HCT116 (cell line): ENCODE data around the gene NDST3. TPM values are rescaled to one million over a fixed set of nuclear protein-coding genes. Genes with fewer than 3 reads are reported as not detected.

Experiments
- ATAC-seq: fragments of 200-7000 bp; cut with Tn5 transposase; 2 replicates; pipeline ENCODE4 v1.9.1; 2020; ENCODE audit warnings: mild to moderate bottlenecking, moderate library complexity
- BruUV-seq: library from RNA; stranded (reverse); fragments of 400-500 nt; replicated peaks from 2 replicates; lab custom pipeline; 2021; lab: Mats Ljungman, UMichigan
- CTCF ChIA-PET: fragments of 300-600 bp; sonication (Branson Sonifier 250); formaldehyde crosslinking; loops from one replicate; lab custom pipeline; 2021; ENCODE audit warnings: antibody characterized with exemption; lab: Charles Lee
- POLR2A ChIA-PET: fragments of 300-600, 350-600 bp; sonication (Branson Sonifier 250); formaldehyde crosslinking; loops from one replicate; lab custom pipeline; 2021; ENCODE audit warnings: antibody characterized with exemption; lab: Charles Lee
- RAD21 ChIA-PET, 2 experiments: fragments of 300-600 bp; sonication (Branson Sonifier 250); formaldehyde crosslinking; loops; one replicate each; lab custom pipeline; 2023; ENCODE audit warnings: low total read pairs in 2 of 2; ENCODE audit not compliant: uncharacterized antibody in 2 of 2, unreplicated experiment in 2 of 2, low non-redundant PET in 1 of 2; lab: Charles Lee
- DNase-seq: peaks from one replicate; pipeline ENCODE4 v3.0.0-alpha.2; 2010; ENCODE audit warnings: low read depth, low spot score
- H2AFZ ChIP-seq: fragments of 200-600 bp; shearing (Covaris generic), sonication (generic); 2 replicates; pipeline ENCODE4 v1.6.1; 2017; ENCODE audit warnings: low read depth, mixed run types, mixed read lengths, antibody characterized with exemption, low read length; ENCODE audit not compliant: poor library complexity, severe bottlenecking
- H3K27ac ChIP-seq: 2 replicates; pipeline ENCODE4 v1.5.1; 2012; ENCODE audit warnings: low read depth, low read length
- H3K27me3 ChIP-seq: fragments of 200-600 bp; sonication (generic); 2 replicates; pipeline ENCODE4 v1.6.1; 2016; ENCODE audit warnings: mixed run types, low read length, mixed read lengths; ENCODE audit not compliant: insufficient read depth
- H3K36me3 ChIP-seq, 2 experiments: fragments of 200-500 bp in 1 of 2; fragments of 200-600 bp in 1 of 2; sonication (Bioruptor generic) in 1 of 2; sonication (generic) in 1 of 2; 2 replicates each; pipeline versions ENCODE4 v1.5.1 to v1.6.1; 2014 to 2016; ENCODE audit warnings: low read length in 2 of 2, inconsistent platforms in 1 of 2, mixed read lengths in 1 of 2, mixed run types in 1 of 2; ENCODE audit not compliant: insufficient read depth in 2 of 2, control insufficient read depth in 1 of 2
- H3K4me1 ChIP-seq, 2 experiments: fragments of 200-600 bp in 1 of 2; sonication (generic) in 1 of 2; 2 replicates each; pipeline versions ENCODE4 v1.5.1 to v1.6.1; 2012 to 2017; ENCODE audit warnings: low read length in 2 of 2, inconsistent platforms in 1 of 2, mild to moderate bottlenecking in 1 of 2, mixed read lengths in 1 of 2, mixed run types in 1 of 2, moderate library complexity in 1 of 2; ENCODE audit not compliant: insufficient read depth in 2 of 2, control insufficient read depth in 1 of 2
- H3K4me2 ChIP-seq: fragments of 200-600 bp; sonication (generic); 2 replicates; pipeline ENCODE4 v1.6.1; 2017; ENCODE audit warnings: mixed run types, low read length, mixed read lengths
- H3K4me3 ChIP-seq, 2 experiments: fragments of 200-600 bp in 1 of 2; sonication (generic) in 1 of 2; replicated peaks in 1 of 2; 2 replicates each; pipeline ENCODE4 v1.5.1; 2011 to 2016; ENCODE audit warnings: low read length in 2 of 2, control low read depth in 1 of 2, low read depth in 1 of 2, mild to moderate bottlenecking in 1 of 2, mixed read lengths in 1 of 2, mixed run types in 1 of 2
- H3K79me2 ChIP-seq: fragments of 200-600 bp; sonication (generic); 2 replicates; pipeline ENCODE4 v1.6.1; 2017; ENCODE audit warnings: mild to moderate bottlenecking, mixed run types, low read length, moderate library complexity, mixed read lengths; ENCODE audit not compliant: insufficient read depth
- H3K9ac ChIP-seq: fragments of 200-600 bp; sonication (generic); 2 replicates; pipeline ENCODE4 v1.6.1; 2016; ENCODE audit warnings: low read length, mixed read lengths
- H3K9me2 ChIP-seq: fragments of 200-600 bp; sonication (generic), shearing (Covaris generic); 2 replicates; pipeline ENCODE4 v1.6.1; 2017; ENCODE audit warnings: mixed run types, mild to moderate bottlenecking, moderate library complexity; ENCODE audit not compliant: insufficient read depth
- H3K9me3 ChIP-seq, 2 experiments: fragments of 200-500 bp in 1 of 2; fragments of 200-600 bp in 1 of 2; sonication (Bioruptor generic) in 1 of 2; sonication (generic) in 1 of 2; 2 replicates each; pipeline ENCODE4 v1.6.1; 2014 to 2017; ENCODE audit warnings: low read length in 2 of 2, mixed read lengths in 2 of 2, inconsistent platforms in 1 of 2, low read depth in 1 of 2, mild to moderate bottlenecking in 1 of 2, mixed run types in 1 of 2, moderate library complexity in 1 of 2; ENCODE audit not compliant: control insufficient read depth in 1 of 2, insufficient read depth in 1 of 2
- H4K20me1 ChIP-seq: fragments of 200-600 bp; sonication (generic), shearing (Covaris generic); 2 replicates; pipeline ENCODE4 v1.6.1; 2017; ENCODE audit warnings: mixed run types, mild to moderate bottlenecking, moderate library complexity; ENCODE audit not compliant: insufficient read depth
- ATF3 ChIP-seq: IDR thresholded peaks from 2 replicates; pipeline ENCODE4 v1.6.1; 2012
- CBX3 ChIP-seq: IDR thresholded peaks from 2 replicates; pipeline ENCODE4 v1.6.1; 2012; ENCODE audit warnings: low read depth
- CEBPB ChIP-seq: IDR thresholded peaks from 2 replicates; pipeline ENCODE4 v1.6.1; 2012; ENCODE audit warnings: low read depth
- CTCF ChIP-seq, 3 experiments: fragments of 200-600 bp in 1 of 3; sonication (generic) in 1 of 3; IDR thresholded peaks in 2 of 3; conservative IDR thresholded peaks in 1 of 3; 2 replicates each; pipeline ENCODE4 v1.5.1; 2012 to 2017; ENCODE audit warnings: low read depth in 2 of 3, low read length in 2 of 3, antibody characterized with exemption in 1 of 3, borderline replicate concordance in 1 of 3, control low read depth in 1 of 3, mild to moderate bottlenecking in 1 of 3, mixed read lengths in 1 of 3, mixed run types in 1 of 3, moderate library complexity in 1 of 3; ENCODE audit not compliant: insufficient read depth in 1 of 3
- EGR1 ChIP-seq: IDR thresholded peaks from 2 replicates; pipeline ENCODE4 v1.6.1; 2012; ENCODE audit warnings: low read depth
- ELF1 ChIP-seq: IDR thresholded peaks from 2 replicates; pipeline ENCODE4 v1.6.1; 2012; ENCODE audit warnings: low read depth, borderline replicate concordance
- EZH2 ChIP-seq: fragments of 200-600 bp; sonication (generic); IDR thresholded peaks from 2 replicates; pipeline ENCODE4 v1.6.1; 2017; ENCODE audit warnings: antibody characterized with exemption, mixed run types
- MAX ChIP-seq: IDR thresholded peaks from 2 replicates; pipeline ENCODE4 v1.6.1; 2012
- POLR2A ChIP-seq: IDR thresholded peaks from 2 replicates; pipeline ENCODE4 v1.7.0; 2011; ENCODE audit warnings: borderline replicate concordance; ENCODE audit not compliant: insufficient read depth, insufficient read length; ENCODE audit errors: extremely low read depth
- POLR2AphosphoS5 ChIP-seq: IDR thresholded peaks from 2 replicates; pipeline ENCODE4 v1.6.1; 2011; ENCODE audit warnings: mild to moderate bottlenecking, low read depth, low read length, moderate library complexity
- RAD21 ChIP-seq: IDR thresholded peaks from 2 replicates; pipeline ENCODE4 v1.6.1; 2012; ENCODE audit warnings: low read depth, mild to moderate bottlenecking
- REST ChIP-seq: IDR thresholded peaks from 2 replicates; pipeline ENCODE4 v1.6.1; 2012; ENCODE audit warnings: low read depth
- SP1 ChIP-seq: IDR thresholded peaks from 2 replicates; pipeline ENCODE4 v1.6.1; 2012; ENCODE audit warnings: low read depth
- TCF7L2 ChIP-seq: IDR thresholded peaks from 2 replicates; pipeline ENCODE4 v1.7.0; 2011; ENCODE audit warnings: borderline replicate concordance, inconsistent platforms; ENCODE audit not compliant: insufficient read depth, insufficient read length; ENCODE audit errors: extremely low read depth
- YY1 ChIP-seq: IDR thresholded peaks from 2 replicates; pipeline ENCODE4 v1.6.1; 2011; ENCODE audit warnings: low read length, low read depth, moderate library complexity, mild to moderate bottlenecking; ENCODE audit not compliant: insufficient replicate concordance; ENCODE audit errors: extremely low read depth
- ZBTB33 ChIP-seq: IDR thresholded peaks from 2 replicates; pipeline ENCODE4 v1.6.1; 2011; ENCODE audit warnings: mild to moderate bottlenecking, low read length, moderate library complexity; ENCODE audit not compliant: insufficient replicate concordance; ENCODE audit errors: extremely low read depth
- ZFX ChIP-seq: fragments of 450-650 bp; IDR thresholded peaks from 2 replicates; pipeline ENCODE4 v1.6.1; 2017
- ZNF274 ChIP-seq: fragments of 200-500 bp; sonication (Bioruptor generic); IDR thresholded peaks from 2 replicates; pipeline ENCODE4 v1.6.1; 2014; ENCODE audit warnings: mild to moderate bottlenecking, low read depth, low read length, inconsistent platforms
- intact Hi-C: fragments of 100-400 bp; cut with micrococcal nuclease; formaldehyde crosslinking; loops from 2 replicates; pipeline ENCODE4 v1.10.0; 2022
- total RNA-seq: library from RNA; stranded (reverse); gene quantifications from one replicate; pipeline ENCODE4 v1.2.1, GENCODE V29; 2021; ENCODE audit not compliant: unreplicated experiment

Gene NDST3
- total RNA-seq, 1 experiment from 2014 or later, result not detected

- Histone ChIP-seq H4K20me1 (no peaks in the 10 kb centered on the region), H3K9ac (no peak overlapping the region), H3K27me3 (no peaks in the 10 kb centered on the region), H2AFZ (peak overlapping the region; percentile 52), H3K79me2 (no peaks in the 10 kb centered on the region), H3K27ac (no peak overlapping the region), H3K36me3 (no peaks in the 10 kb centered on the region), H3K9me3 (no peaks in the 10 kb centered on the region), H3K4me2 (no peak overlapping the region), H3K9me2 (no peaks in the 10 kb centered on the region), H3K4me1 (peaks cover 0 to 3% of the 10 kb centered on the region in 2 experiments; a peak in 2 of 4 replicates), H3K4me3 (no peak overlapping the region)
- POLR2A ChIA-PET, result no interaction called here
- ATAC-seq (peak; percentile 97), DNase-seq (peak; percentile 32)
- CTCF ChIA-PET, result interaction anchor here (1.3 kb wide), 1 partner anchor 148 kb away, joined by 4 read pairs; no protein-coding TSS in a partner anchor
- RAD21 ChIA-PET, result no interaction called here
- BruUV-seq, result no TSS peak
- intact Hi-C loops, result loop anchor here (1.0 kb wide), 1 partner anchor 147 kb away; no protein-coding TSS in a partner anchor
- no peak for TF ChIP-seq ZNF274
- peak; percentile 34 to 74 (median 66); a peak in 4 of 6 replicates for TF ChIP-seq CTCF (IDR thresholded peaks at IDR 0.05 in 2 of 3, conservative IDR thresholded peaks at IDR 0.05 in 1 of 3; ENCODE audit: borderline replicate concordance in 1 of 3, insufficient read depth in 1 of 3, low read depth in 2 of 3, low read length in 2 of 3)
- TF ChIP-seq RAD21, result peak; percentile 65
- no peak for TF ChIP-seq SP1
- no peak for TF ChIP-seq POLR2A
- TF ChIP-seq ELF1, result no peak
- TF ChIP-seq TCF7L2, result peak; percentile 74
- no peak for TF ChIP-seq ZBTB33
- TF ChIP-seq MAX, result no peak
- TF ChIP-seq CEBPB, result no peak
- no peak for TF ChIP-seq EGR1
- TF ChIP-seq ATF3, result no peak
- TF ChIP-seq EZH2, result no peak
- TF ChIP-seq CBX3, result no peak
- no peak for TF ChIP-seq ZFX
- no peak for TF ChIP-seq POLR2AphosphoS5
- TF ChIP-seq YY1, result no peak
- no peak for TF ChIP-seq REST
Measured at GRCh38 chr4:118076958-118077766, 42.9 kb downstream of the NDST3 start.
